ENCODE measurements around the gene SCYGR2.
"Not testable (repeated sequence)": the region's sequence is repeated elsewhere in the genome, so short reads cannot be mapped to it uniquely, and the experiment has no call there.

DNA sequence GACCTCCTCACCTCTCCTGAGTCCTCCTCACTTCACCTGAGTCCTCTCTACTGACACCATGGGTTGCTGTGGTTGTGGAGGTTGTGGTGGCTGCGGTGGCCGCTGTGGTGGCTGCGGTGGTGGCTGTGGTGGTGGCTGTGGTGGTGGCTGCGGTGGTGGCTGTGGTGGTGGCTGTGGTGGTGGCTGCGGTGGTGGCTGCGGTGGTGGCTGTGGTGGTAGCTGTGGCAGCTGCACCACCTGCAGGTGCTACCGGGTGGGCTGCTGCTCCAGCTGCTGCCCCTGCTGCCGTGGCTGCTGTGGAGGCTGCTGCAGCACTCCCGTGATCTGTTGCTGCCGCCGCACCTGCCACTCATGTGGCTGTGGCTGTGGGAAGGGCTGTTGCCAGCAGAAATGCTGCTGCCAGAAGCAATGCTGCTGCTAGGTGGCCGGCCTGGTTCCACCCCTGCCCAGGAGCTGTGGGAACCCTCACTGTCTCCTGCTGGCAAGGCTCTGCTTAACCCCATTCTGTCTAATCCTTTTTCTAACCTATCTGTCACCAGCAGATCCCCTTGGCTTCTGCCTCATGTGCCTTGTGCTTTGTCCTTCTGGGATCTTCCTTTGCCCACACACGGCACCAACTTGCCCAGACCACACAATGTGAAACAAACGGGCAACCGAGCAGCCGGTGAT, at the start of gene SCYGR2:
- not testable (repeated sequence) for TF ChIP-seq ELF1 (IDR thresholded peaks at IDR 0.05); USF2 (IDR thresholded peaks at IDR 0.05; ENCODE audit: borderline replicate concordance, low read depth, low read length); REST (IDR thresholded peaks at IDR 0.05; ENCODE audit: low read depth, low read length); SMC3 (IDR thresholded peaks at IDR 0.05; ENCODE audit: low read depth, low read length); TEAD4 (IDR thresholded peaks at IDR 0.05; ENCODE audit: borderline replicate concordance, insufficient read depth); YY1 (IDR thresholded peaks at IDR 0.05; ENCODE audit: low read depth); RCOR1 (IDR thresholded peaks at IDR 0.05; ENCODE audit: low read length); FOXM1 (IDR thresholded peaks at IDR 0.05; ENCODE audit: low read depth); POLR2AphosphoS5 (IDR thresholded peaks at IDR 0.05; ENCODE audit: low read depth, low read length); NRF1 (IDR thresholded peaks at IDR 0.05; ENCODE audit: low read depth, low read length)
- TF ChIP-seq, protein P1, sequence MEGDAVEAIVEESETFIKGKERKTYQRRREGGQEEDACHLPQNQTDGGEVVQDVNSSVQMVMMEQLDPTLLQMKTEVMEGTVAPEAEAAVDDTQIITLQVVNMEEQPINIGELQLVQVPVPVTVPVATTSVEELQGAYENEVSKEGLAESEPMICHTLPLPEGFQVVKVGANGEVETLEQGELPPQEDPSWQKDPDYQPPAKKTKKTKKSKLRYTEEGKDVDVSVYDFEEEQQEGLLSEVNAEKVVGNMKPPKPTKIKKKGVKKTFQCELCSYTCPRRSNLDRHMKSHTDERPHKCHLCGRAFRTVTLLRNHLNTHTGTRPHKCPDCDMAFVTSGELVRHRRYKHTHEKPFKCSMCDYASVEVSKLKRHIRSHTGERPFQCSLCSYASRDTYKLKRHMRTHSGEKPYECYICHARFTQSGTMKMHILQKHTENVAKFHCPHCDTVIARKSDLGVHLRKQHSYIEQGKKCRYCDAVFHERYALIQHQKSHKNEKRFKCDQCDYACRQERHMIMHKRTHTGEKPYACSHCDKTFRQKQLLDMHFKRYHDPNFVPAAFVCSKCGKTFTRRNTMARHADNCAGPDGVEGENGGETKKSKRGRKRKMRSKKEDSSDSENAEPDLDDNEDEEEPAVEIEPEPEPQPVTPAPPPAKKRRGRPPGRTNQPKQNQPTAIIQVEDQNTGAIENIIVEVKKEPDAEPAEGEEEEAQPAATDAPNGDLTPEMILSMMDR (IDR thresholded peaks at IDR 0.05), result not testable (repeated sequence)
- TF ChIP-seq, protein P2, sequence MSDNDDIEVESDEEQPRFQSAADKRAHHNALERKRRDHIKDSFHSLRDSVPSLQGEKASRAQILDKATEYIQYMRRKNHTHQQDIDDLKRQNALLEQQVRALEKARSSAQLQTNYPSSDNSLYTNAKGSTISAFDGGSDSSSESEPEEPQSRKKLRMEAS (IDR thresholded peaks at IDR 0.05; ENCODE audit: low read depth), result not testable (repeated sequence)
- TF ChIP-seq, protein P3, sequence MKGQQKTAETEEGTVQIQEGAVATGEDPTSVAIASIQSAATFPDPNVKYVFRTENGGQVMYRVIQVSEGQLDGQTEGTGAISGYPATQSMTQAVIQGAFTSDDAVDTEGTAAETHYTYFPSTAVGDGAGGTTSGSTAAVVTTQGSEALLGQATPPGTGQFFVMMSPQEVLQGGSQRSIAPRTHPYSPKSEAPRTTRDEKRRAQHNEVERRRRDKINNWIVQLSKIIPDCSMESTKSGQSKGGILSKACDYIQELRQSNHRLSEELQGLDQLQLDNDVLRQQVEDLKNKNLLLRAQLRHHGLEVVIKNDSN (IDR thresholded peaks at IDR 0.05; ENCODE audit: borderline replicate concordance, low read depth), result not testable (repeated sequence)
- TF ChIP-seq, protein P4, sequence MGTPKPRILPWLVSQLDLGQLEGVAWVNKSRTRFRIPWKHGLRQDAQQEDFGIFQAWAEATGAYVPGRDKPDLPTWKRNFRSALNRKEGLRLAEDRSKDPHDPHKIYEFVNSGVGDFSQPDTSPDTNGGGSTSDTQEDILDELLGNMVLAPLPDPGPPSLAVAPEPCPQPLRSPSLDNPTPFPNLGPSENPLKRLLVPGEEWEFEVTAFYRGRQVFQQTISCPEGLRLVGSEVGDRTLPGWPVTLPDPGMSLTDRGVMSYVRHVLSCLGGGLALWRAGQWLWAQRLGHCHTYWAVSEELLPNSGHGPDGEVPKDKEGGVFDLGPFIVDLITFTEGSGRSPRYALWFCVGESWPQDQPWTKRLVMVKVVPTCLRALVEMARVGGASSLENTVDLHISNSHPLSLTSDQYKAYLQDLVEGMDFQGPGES (IDR thresholded peaks at IDR 0.05; ENCODE audit: low read depth, low read length), result not testable (repeated sequence)
